Measurements from ENCODE around the gene CCS. TPM values are rescaled to one million over a fixed set of nuclear protein-coding genes. Genes with fewer than 3 reads are reported as not detected.

Gene CCS
- total RNA-seq, 1 donor from 2014 or later, result 27.7 TPM

- H3K27ac ChIP-seq (ENCODE audit: low read depth, low read length), result no peak overlapping the region
- H3K27me3 ChIP-seq (ENCODE audit: control insufficient read depth in 3 of 3, insufficient read depth in 3 of 3, low read length in 3 of 3), result peaks cover 5 to 9% (median 8%) of the 10 kb centered on the region in 3 donors
- no peaks in the 10 kb centered on the region for H3K9me3 ChIP-seq (ENCODE audit: control insufficient read depth in 3 of 3, low read length in 3 of 3)
- H3K4me1 ChIP-seq (ENCODE audit: control insufficient read depth in 3 of 3, insufficient read depth in 3 of 3, low read length in 3 of 3), result peaks cover 3 to 24% (median 19%) of the 10 kb centered on the region in 3 donors
- H3K36me3 ChIP-seq (ENCODE audit: control insufficient read depth in 3 of 3, insufficient read depth in 3 of 3, low read length in 3 of 3), result peaks cover 32 to 57% (median 53%) of the 10 kb centered on the region in 3 donors
- H3K4me3 ChIP-seq (ENCODE audit: low read length in 3 of 3), result no peak overlapping the region
- H3K9ac ChIP-seq (ENCODE audit: low read depth in 1 of 3, low read length in 3 of 3), result no peak overlapping the region
These were observed 31.6 kb upstream of the CCS start for GRCh38 chr11:66561178-66561974.

GRCh38 chr11:66561975-66562248 is 31.1 kb upstream of the CCS start:
- Histone ChIP-seq H3K9me3 (ENCODE audit: control insufficient read depth in 3 of 3, low read length in 3 of 3) (no peaks in the 10 kb centered on the region), H3K27me3 (ENCODE audit: control insufficient read depth in 3 of 3, insufficient read depth in 3 of 3, low read length in 3 of 3) (peaks cover 5 to 9% (median 8%) of the 10 kb centered on the region in 3 donors), H3K4me1 (ENCODE audit: control insufficient read depth in 3 of 3, insufficient read depth in 3 of 3, low read length in 3 of 3) (peaks cover 3 to 23% (median 19%) of the 10 kb centered on the region in 3 donors), H3K9ac (ENCODE audit: low read depth in 1 of 3, low read length in 3 of 3) (no peak overlapping the region), H3K4me3 (ENCODE audit: low read length in 3 of 3) (no peak overlapping the region), H3K27ac (ENCODE audit: low read depth, low read length) (no peak overlapping the region), H3K36me3 (ENCODE audit: control insufficient read depth in 3 of 3, insufficient read depth in 3 of 3, low read length in 3 of 3) (peaks cover 34 to 57% (median 53%) of the 10 kb centered on the region in 3 donors)

- no peak overlapping the region for H3K9ac ChIP-seq (ENCODE audit: low read depth in 1 of 3, low read length in 3 of 3)
- no peak overlapping the region for H3K27ac ChIP-seq (ENCODE audit: low read depth, low read length)
- peaks cover 5 to 7% (median 5%) of the 10 kb centered on the region in 3 donors for H3K27me3 ChIP-seq (ENCODE audit: control insufficient read depth in 3 of 3, insufficient read depth in 3 of 3, low read length in 3 of 3)
- peaks cover 4 to 23% (median 15%) of the 10 kb centered on the region in 3 donors for H3K4me1 ChIP-seq (ENCODE audit: control insufficient read depth in 3 of 3, insufficient read depth in 3 of 3, low read length in 3 of 3)
- no peaks in the 10 kb centered on the region for H3K9me3 ChIP-seq (ENCODE audit: control insufficient read depth in 3 of 3, low read length in 3 of 3)
- H3K4me3 ChIP-seq (ENCODE audit: low read length in 3 of 3), result no peak overlapping the region
- H3K36me3 ChIP-seq (ENCODE audit: control insufficient read depth in 3 of 3, insufficient read depth in 3 of 3, low read length in 3 of 3), result peaks cover 37 to 56% (median 53%) of the 10 kb centered on the region in 3 donors
These were observed 30.7 kb upstream of the CCS start for GRCh38 chr11:66562275-66562674.

GRCh38 chr11:66562907-66563583 is 29.9 kb upstream of the CCS start:
- peaks cover 11 to 23% (median 15%) of the 10 kb centered on the region in 3 donors for H3K4me1 ChIP-seq (ENCODE audit: control insufficient read depth in 3 of 3, insufficient read depth in 3 of 3, low read length in 3 of 3)
- H3K27me3 ChIP-seq (ENCODE audit: control insufficient read depth in 3 of 3, insufficient read depth in 3 of 3, low read length in 3 of 3), result peaks cover 0 to 1% (median 0%) of the 10 kb centered on the region in 3 donors
- peaks cover 37 to 50% (median 49%) of the 10 kb centered on the region in 3 donors for H3K36me3 ChIP-seq (ENCODE audit: control insufficient read depth in 3 of 3, insufficient read depth in 3 of 3, low read length in 3 of 3)
- no peak overlapping the region for H3K27ac ChIP-seq (ENCODE audit: low read depth, low read length)
- H3K4me3 ChIP-seq (ENCODE audit: low read length in 3 of 3), result no peak overlapping the region
- H3K9me3 ChIP-seq (ENCODE audit: control insufficient read depth in 3 of 3, low read length in 3 of 3), result no peaks in the 10 kb centered on the region
- no peak overlapping the region for H3K9ac ChIP-seq (ENCODE audit: low read depth in 1 of 3, low read length in 3 of 3)

GRCh38 chr11:66563832-66564231 is 29.2 kb upstream of the CCS start:
- Histone ChIP-seq H3K36me3 (ENCODE audit: control insufficient read depth in 3 of 3, insufficient read depth in 3 of 3, low read length in 3 of 3) (peaks cover 37 to 50% (median 46%) of the 10 kb centered on the region in 3 donors), H3K4me1 (ENCODE audit: control insufficient read depth in 3 of 3, insufficient read depth in 3 of 3, low read length in 3 of 3) (peaks cover 13 to 19% (median 13%) of the 10 kb centered on the region in 3 donors)

GRCh38 chr11:66564538-66564937 is 28.4 kb upstream of the CCS start:
- Histone ChIP-seq H3K27ac (ENCODE audit: low read depth, low read length) (no peak overlapping the region), H3K4me3 (ENCODE audit: low read length in 3 of 3) (no peak overlapping the region), H3K4me1 (ENCODE audit: control insufficient read depth in 3 of 3, insufficient read depth in 3 of 3, low read length in 3 of 3) (peaks cover 11 to 20% (median 12%) of the 10 kb centered on the region in 3 donors), H3K36me3 (ENCODE audit: control insufficient read depth in 3 of 3, insufficient read depth in 3 of 3, low read length in 3 of 3) (peaks cover 37 to 50% (median 46%) of the 10 kb centered on the region in 3 donors), H3K9ac (ENCODE audit: low read depth in 1 of 3, low read length in 3 of 3) (no peak overlapping the region), H3K9me3 (ENCODE audit: control insufficient read depth in 3 of 3, low read length in 3 of 3) (no peaks in the 10 kb centered on the region), H3K27me3 (ENCODE audit: control insufficient read depth in 3 of 3, insufficient read depth in 3 of 3, low read length in 3 of 3) (no peaks in the 10 kb centered on the region)

More at GRCh38 chr11:66563832-66564231, 29.2 kb upstream of the CCS start:
- H3K9ac ChIP-seq (ENCODE audit: low read depth in 1 of 3, low read length in 3 of 3), result no peak overlapping the region
- H3K4me3 ChIP-seq (ENCODE audit: low read length in 3 of 3), result no peak overlapping the region
- H3K9me3 ChIP-seq (ENCODE audit: control insufficient read depth in 3 of 3, low read length in 3 of 3), result no peaks in the 10 kb centered on the region
- no peaks in the 10 kb centered on the region for H3K27me3 ChIP-seq (ENCODE audit: control insufficient read depth in 3 of 3, insufficient read depth in 3 of 3, low read length in 3 of 3)
- no peak overlapping the region for H3K27ac ChIP-seq (ENCODE audit: low read depth, low read length)

- no peak overlapping the region for H3K4me3 ChIP-seq (ENCODE audit: low read length in 3 of 3)
- peaks cover 11 to 20% (median 12%) of the 10 kb centered on the region in 3 donors for H3K4me1 ChIP-seq (ENCODE audit: control insufficient read depth in 3 of 3, insufficient read depth in 3 of 3, low read length in 3 of 3)
- H3K36me3 ChIP-seq (ENCODE audit: control insufficient read depth in 3 of 3, insufficient read depth in 3 of 3, low read length in 3 of 3), result peaks cover 37 to 50% (median 46%) of the 10 kb centered on the region in 3 donors
- H3K9me3 ChIP-seq (ENCODE audit: control insufficient read depth in 3 of 3, low read length in 3 of 3), result no peaks in the 10 kb centered on the region
- no peak overlapping the region for H3K27ac ChIP-seq (ENCODE audit: low read depth, low read length)
- no peak overlapping the region for H3K9ac ChIP-seq (ENCODE audit: low read depth in 1 of 3, low read length in 3 of 3)
- no peaks in the 10 kb centered on the region for H3K27me3 ChIP-seq (ENCODE audit: control insufficient read depth in 3 of 3, insufficient read depth in 3 of 3, low read length in 3 of 3)
These were observed 28.0 kb upstream of the CCS start for GRCh38 chr11:66564984-66565383.

- Histone ChIP-seq H3K9me3 (ENCODE audit: control insufficient read depth in 3 of 3, low read length in 3 of 3) (no peaks in the 10 kb centered on the region), H3K36me3 (ENCODE audit: control insufficient read depth in 3 of 3, insufficient read depth in 3 of 3, low read length in 3 of 3) (peaks cover 35 to 40% (median 37%) of the 10 kb centered on the region in 3 donors), H3K9ac (ENCODE audit: low read depth in 1 of 3, low read length in 3 of 3) (no peak overlapping the region)
These were observed 26.8 kb upstream of the CCS start for GRCh38 chr11:66566221-66566620.

GRCh38 chr11:66567787-66568123 is 25.2 kb upstream of the CCS start:
- H3K9ac ChIP-seq (ENCODE audit: low read depth in 1 of 3, low read length in 3 of 3), result peak overlapping the region; percentile 51 to 89 (median 64)
- H3K4me1 ChIP-seq (ENCODE audit: control insufficient read depth in 3 of 3, insufficient read depth in 3 of 3, low read length in 3 of 3), result peaks cover 11 to 16% (median 12%) of the 10 kb centered on the region in 3 donors
- H3K4me3 ChIP-seq (ENCODE audit: low read length in 3 of 3), result peak overlapping the region; percentile 59 to 77 (median 69)
- no peaks in the 10 kb centered on the region for H3K27me3 ChIP-seq (ENCODE audit: control insufficient read depth in 3 of 3, insufficient read depth in 3 of 3, low read length in 3 of 3)
- peaks cover 19 to 29% (median 27%) of the 10 kb centered on the region in 3 donors for H3K36me3 ChIP-seq (ENCODE audit: control insufficient read depth in 3 of 3, insufficient read depth in 3 of 3, low read length in 3 of 3)
- H3K9me3 ChIP-seq (ENCODE audit: control insufficient read depth in 3 of 3, low read length in 3 of 3), result no peaks in the 10 kb centered on the region
- H3K27ac ChIP-seq (ENCODE audit: low read depth, low read length), result no peak overlapping the region

More at GRCh38 chr11:66566221-66566620, 26.8 kb upstream of the CCS start:
- no peaks in the 10 kb centered on the region for H3K27me3 ChIP-seq (ENCODE audit: control insufficient read depth in 3 of 3, insufficient read depth in 3 of 3, low read length in 3 of 3)
- peaks cover 11 to 16% (median 12%) of the 10 kb centered on the region in 3 donors for H3K4me1 ChIP-seq (ENCODE audit: control insufficient read depth in 3 of 3, insufficient read depth in 3 of 3, low read length in 3 of 3)
- H3K4me3 ChIP-seq (ENCODE audit: low read length in 3 of 3), result no peak overlapping the region
- no peak overlapping the region for H3K27ac ChIP-seq (ENCODE audit: low read depth, low read length)
